GM12878 (cell line): ENCODE results near the gene MFAP2. TPM values are rescaled to one million over a fixed set of nuclear protein-coding genes. Genes with fewer than 3 reads are reported as not detected.

Source experiments
- ATAC-seq: fragments of 200-7000 bp; cut with Tn5 transposase; 3 replicates; pipeline ENCODE4 v1.9.1; 2020; ENCODE audit warnings: mild to moderate bottlenecking, moderate library complexity
- BruUV-seq: library from RNA; stranded (reverse); fragments of 400-500 nt; replicated peaks from 2 replicates; lab custom pipeline; 2021; lab: Mats Ljungman, UMichigan
- CTCF ChIA-PET: fragments of 300-600 bp; sonication (Branson Sonifier 250); formaldehyde crosslinking; extraction: SDS; loops from one replicate; lab custom pipeline; 2021; ENCODE audit warnings: inconsistent platforms; lab: Yijun Ruan, JAX
- POLR2A ChIA-PET: fragments of 350-600 bp; formaldehyde crosslinking; extraction: SDS; loops from one replicate; lab custom pipeline; 2021; ENCODE audit warnings: inconsistent platforms; lab: Charles Lee
- RAD21 ChIA-PET: fragments of 300-600 bp; sonication (Branson Sonifier 250); formaldehyde crosslinking; loops from one replicate; lab custom pipeline; 2023; ENCODE audit warnings: antibody characterized with exemption; ENCODE audit not compliant: unreplicated experiment; lab: Charles Lee
- SMC1A ChIA-PET: fragments of 300-600 bp; sonication (Branson Sonifier 250); formaldehyde crosslinking; loops from one replicate; lab custom pipeline; 2023; ENCODE audit not compliant: unreplicated experiment, uncharacterized antibody; lab: Charles Lee
- DNase-seq: peaks from one replicate; pipeline ENCODE4 v3.0.0-alpha.2; 2011; ENCODE audit warnings: low read depth, low spot score
- FAIRE-seq: peaks from 3 replicates; lab custom pipeline; 2011; peaks lifted over from hg19 to GRCh38; lab: Jason Lieb, UNC
- H2AFZ ChIP-seq: 2 replicates; pipeline ENCODE4 v1.6.0; 2011; ENCODE audit warnings: low read depth, low read length, control low read depth; ENCODE audit not compliant: control insufficient read depth
- H3K27ac ChIP-seq: 2 replicates; pipeline ENCODE4 v1.5.1; 2011; ENCODE audit warnings: control low read depth; ENCODE audit not compliant: control insufficient read depth, insufficient read depth
- H3K27me3 ChIP-seq, 2 experiments: replicated peaks in 1 of 2; 2 replicates each; pipeline versions ENCODE4 v1.6.0 to v1.6.1; 2011; ENCODE audit warnings: low read length in 1 of 2; ENCODE audit not compliant: control insufficient read depth in 2 of 2, insufficient read depth in 2 of 2
- H3K36me3 ChIP-seq, 2 experiments: 2 replicates each; pipeline ENCODE4 v1.5.1; 2011; ENCODE audit warnings: low read length in 1 of 2; ENCODE audit not compliant: control insufficient read depth in 2 of 2, insufficient read depth in 2 of 2
- H3K4me1 ChIP-seq: 2 replicates; pipeline ENCODE4 v1.6.1; 2011; ENCODE audit warnings: mild to moderate bottlenecking, low read length, moderate library complexity, mixed read lengths; ENCODE audit not compliant: control insufficient read depth, insufficient read depth
- H3K4me2 ChIP-seq: 2 replicates; pipeline ENCODE4 v1.6.0; 2011; ENCODE audit warnings: control low read depth; ENCODE audit not compliant: control insufficient read depth, insufficient read depth
- H3K4me3 ChIP-seq: fragments of 200-600 bp; sonication (generic); 2 replicates; pipeline ENCODE4 v1.5.1; 2016
- H3K79me2 ChIP-seq: 2 replicates; pipeline ENCODE4 v1.6.0; 2011; ENCODE audit warnings: low read length; ENCODE audit not compliant: control insufficient read depth, insufficient read depth
- H3K9ac ChIP-seq: 2 replicates; pipeline ENCODE4 v1.8.0; 2011; ENCODE audit warnings: low read length, control low read depth, mixed read lengths; ENCODE audit not compliant: control insufficient read depth, insufficient read depth
- H3K9me3 ChIP-seq: replicated peaks from 3 replicates; pipeline ENCODE4 v1.5.1; 2011; ENCODE audit warnings: mild to moderate bottlenecking, low read length; ENCODE audit not compliant: control insufficient read depth, insufficient read depth
- H4K20me1 ChIP-seq: 2 replicates; pipeline ENCODE4 v1.6.0; 2011; ENCODE audit not compliant: control insufficient read depth, insufficient read depth
- CBX5 ChIP-seq: sonication (generic); IDR thresholded peaks from 2 replicates; pipeline ENCODE4 v1.6.1; 2016; ENCODE audit warnings: low read depth, moderate library complexity, mild to moderate bottlenecking, inconsistent platforms
- CREB1 ChIP-seq: IDR thresholded peaks from 2 replicates; pipeline ENCODE4 v1.6.1; 2012; ENCODE audit warnings: low read depth, mild to moderate bottlenecking, inconsistent platforms
- EP300 ChIP-seq, 2 experiments: fragments of 150-350 bp in 1 of 2; IDR thresholded peaks; 2 replicates each; pipeline ENCODE4 v1.6.1; 2011 to 2012; ENCODE audit warnings: low read depth in 2 of 2, low read length in 2 of 2, borderline replicate concordance in 1 of 2, improper control_type of control experiment in 1 of 2, inconsistent platforms in 1 of 2; ENCODE audit not compliant: control insufficient read depth in 1 of 2
- ESRRA ChIP-seq: IDR thresholded peaks from 2 replicates; pipeline ENCODE4 v1.6.1; 2012; ENCODE audit warnings: mild to moderate bottlenecking, low read length, improper control_type of control experiment
- JUND ChIP-seq: IDR thresholded peaks from 2 replicates; pipeline ENCODE4 v1.6.1; 2012; ENCODE audit warnings: low read depth, mild to moderate bottlenecking, low read length, improper control_type of control experiment, moderate library complexity
- KLF5 ChIP-seq: fragments of 450-650 bp; IDR thresholded peaks from 2 replicates; pipeline ENCODE4 v1.6.1; 2014; ENCODE audit warnings: mild to moderate bottlenecking; ENCODE audit not compliant: partially characterized antibody
- MTA2 ChIP-seq: fragments of 450-650 bp; IDR thresholded peaks from 2 replicates; pipeline ENCODE4 v1.6.1; 2016; ENCODE audit warnings: low read depth, mild to moderate bottlenecking, moderate library complexity
- PAX8 ChIP-seq: fragments of 450-650 bp; IDR thresholded peaks from 2 replicates; pipeline ENCODE4 v1.6.1; 2017; ENCODE audit warnings: mild to moderate bottlenecking, moderate library complexity
- POLR2A ChIP-seq: IDR thresholded peaks from 2 replicates; pipeline ENCODE4 v1.6.1; 2011; ENCODE audit warnings: low read depth, mild to moderate bottlenecking, low read length
- RCOR1 ChIP-seq: conservative IDR thresholded peaks from 2 replicates; pipeline ENCODE4 v1.6.1; 2012; ENCODE audit warnings: low read depth, low read length, improper control_type of control experiment
- SIN3A ChIP-seq: IDR thresholded peaks from 2 replicates; pipeline ENCODE4 v1.6.1; 2012; ENCODE audit warnings: low read depth, low read length, improper control_type of control experiment
- SMC3 ChIP-seq: IDR thresholded peaks from 2 replicates; pipeline ENCODE4 v1.6.1; 2011; ENCODE audit warnings: low read length, improper control_type of control experiment, borderline replicate concordance
- SP1 ChIP-seq: IDR thresholded peaks from one replicate; pipeline ENCODE4 v1.6.1; 2011; ENCODE audit warnings: low read depth, low read length
- SREBF1 ChIP-seq: IDR thresholded peaks from 2 replicates; pipeline ENCODE4 v1.6.1; 2012; ENCODE audit warnings: mild to moderate bottlenecking, low read length
- STAT1 ChIP-seq: fragments of 450-650 bp; conservative IDR thresholded peaks from 2 replicates; pipeline ENCODE4 v1.6.1; 2014; ENCODE audit warnings: antibody characterized with exemption, mild to moderate bottlenecking
- TBL1XR1 ChIP-seq: IDR thresholded peaks from 2 replicates; pipeline ENCODE4 v1.6.1; 2012; ENCODE audit warnings: low read depth, low read length, improper control_type of control experiment
- ZNF217 ChIP-seq: fragments of 450-650 bp; IDR thresholded peaks from 2 replicates; pipeline ENCODE4 v1.6.1; 2017; ENCODE audit warnings: antibody characterized with exemption, mild to moderate bottlenecking
- ZSCAN29 ChIP-seq: fragments of 450-650 bp; IDR thresholded peaks from 2 replicates; pipeline ENCODE4 v1.6.1; 2017; ENCODE audit warnings: mild to moderate bottlenecking, moderate library complexity
- WGBS: methylation state at CpG from one replicate; pipeline ENCODE4 v1.1.6; 2016; ENCODE audit warnings: low lambda C conversion rate; ENCODE audit not compliant: insufficient replicate concordance, insufficient coverage; ENCODE audit errors: missing lambda C conversion rate; 5-methylcytosine and 5-hydroxymethylcytosine counted together
- in situ Hi-C: fragments of 300-500 bp; cut with MboI; formaldehyde crosslinking; loops from 9 replicates; pipeline ENCODE4 v1.14.3; 2018; ENCODE audit warnings: mixed read lengths
- intact Hi-C: fragments of 100-400 bp; cut with micrococcal nuclease; formaldehyde crosslinking; loops from one replicate; pipeline ENCODE4 v1.14.2; 2022; ENCODE audit not compliant: unreplicated experiment
- polyA plus RNA-seq, 11 experiments: library from polyadenylated mRNA; depleted of rRNA in 4 of 11; unstranded in 6 of 11; stranded (reverse) in 5 of 11; fragments of >200 nt; fragmentation: Nextera tagmentation in 4 of 11; fragmentation: Illumina TruSeq in 1 of 11; extraction: Ambion mirVana in 4 of 11; extraction: Trizol in 1 of 11; gene quantifications; 1 replicate in 1 of 11; 2 replicates in 10 of 11; pipeline versions ENCODE4 v1.2.1 to v1.2.3, GENCODE V29; 2011 to 2016; ENCODE audit warnings: inconsistent platforms in 2 of 11, missing spikeins in 2 of 11, low read depth in 1 of 11
- total RNA-seq, 4 experiments: library from RNA; depleted of rRNA in 3 of 4; stranded (reverse); fragments of >200 nt in 3 of 4; fragmentation: Illumina TruSeq in 1 of 4; extraction: Trizol in 1 of 4; gene quantifications; 2 replicates each; pipeline versions ENCODE4 v1.2.1 to v1.2.3, GENCODE V29; 2013 to 2021

MFAP2 gene
- total and polyA plus RNA-seq, 10 of the 15 experiments (the other 5 are each of a cell fraction or from before 2014, with no cell fraction given): 0.16 TPM; not detected in 9

- Histone ChIP-seq H3K9me3 (no peaks in the 10 kb centered on the region), H3K79me2 (no peaks in the 10 kb centered on the region), H3K27ac (no peak overlapping the region), H4K20me1 (no peaks in the 10 kb centered on the region), H3K36me3 (no peaks in the 10 kb centered on the region), H3K4me1 (no peaks in the 10 kb centered on the region), H2AFZ (no peak overlapping the region), H3K4me3 (no peak overlapping the region), H3K4me2 (no peak overlapping the region), H3K27me3 (no peaks in the 10 kb centered on the region), H3K9ac (no peak overlapping the region)
- intact Hi-C loops (no loop called here), in situ Hi-C loops (no loop called here)
- ChIA-PET POLR2A (no interaction called here), RAD21 (interaction anchor here (1.0 kb wide), 1 partner anchor 79 kb away, joined by 3 read pairs; no protein-coding TSS in a partner anchor), SMC1A (interaction anchor here (0.9 kb wide), 1 partner anchor 158 kb away, joined by 3 read pairs; no protein-coding TSS in a partner anchor), CTCF (interaction anchor here (0.7 to 1.6 kb wide), 2 partner anchors 15 to 79 kb away, joined by 3 to 5 read pairs; no protein-coding TSS in a partner anchor)
- WGBS: 23% methylated on average over 4 of the region's 7 CpGs
- BruUV-seq: no TSS peak
- FAIRE-seq: no peak
- no peak for ATAC-seq
- TF ChIP-seq EP300 (IDR thresholded peaks at IDR 0.05; ENCODE audit: borderline replicate concordance in 1 of 2, control insufficient read depth in 1 of 2, low read depth in 2 of 2, low read length in 2 of 2) (no peak), RCOR1 (no peak), JUND (no peak), ESRRA (no peak), SP1 (no peak), KLF5 (no peak), CREB1 (no peak), STAT1 (no peak), POLR2A (no peak), SREBF1 (no peak), PAX8 (no peak), SIN3A (no peak), TBL1XR1 (no peak), ZNF217 (no peak), CBX5 (no peak), MTA2 (no peak), ZSCAN29 (no peak), SMC3 (no peak)
- DNase-seq: no peak
Observed at GRCh38 chr1:16967095-16967575, 13.3 kb downstream of the MFAP2 start.
